Measurements from ENCODE around the gene HNRNPA3.

Gene HNRNPA3

DNA sequence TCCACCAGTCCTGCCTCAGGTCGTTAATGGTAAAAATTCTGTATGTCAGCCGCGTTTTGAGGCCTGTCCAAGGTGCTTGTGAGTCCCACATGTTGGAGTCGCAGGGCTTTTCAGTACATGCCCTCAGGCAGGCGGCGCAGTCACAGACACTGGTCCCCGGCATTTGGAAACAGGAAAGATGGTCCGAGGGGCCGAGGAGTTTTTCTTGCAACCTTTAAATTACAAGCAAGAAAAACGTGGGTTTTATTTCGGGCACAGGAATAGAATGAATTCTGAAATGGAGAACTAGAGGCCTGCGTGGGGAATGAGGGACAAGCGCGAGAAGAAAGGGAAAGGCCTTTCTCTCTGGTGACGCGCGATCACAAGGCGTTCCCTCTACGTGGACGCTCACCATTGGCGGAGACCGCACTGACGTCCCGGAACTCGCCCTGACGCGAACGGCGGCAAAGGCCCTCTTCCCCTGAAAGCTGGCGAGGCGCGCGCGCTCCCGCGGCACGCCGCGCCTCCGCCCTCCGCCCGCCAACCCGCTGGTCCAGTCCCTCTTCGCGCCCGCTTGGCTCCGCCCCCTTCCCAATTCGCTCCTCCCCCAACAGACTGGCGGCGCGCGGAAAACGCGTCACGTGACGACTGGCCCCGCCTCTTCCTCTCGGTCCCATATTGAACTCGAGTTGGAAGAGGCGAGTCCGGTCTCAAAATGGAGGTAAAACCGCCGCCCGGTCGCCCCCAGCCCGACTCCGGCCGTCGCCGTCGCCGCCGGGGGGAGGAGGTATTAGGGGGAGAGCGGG, at the start of gene HNRNPA3:
TSS of gene HNRNPA3 (plus strand) at position 689 of the 785 bp plus-strand sequence. CDS start at position 695, 6 bp downstream.
- TF ChIP-seq, protein P1, sequence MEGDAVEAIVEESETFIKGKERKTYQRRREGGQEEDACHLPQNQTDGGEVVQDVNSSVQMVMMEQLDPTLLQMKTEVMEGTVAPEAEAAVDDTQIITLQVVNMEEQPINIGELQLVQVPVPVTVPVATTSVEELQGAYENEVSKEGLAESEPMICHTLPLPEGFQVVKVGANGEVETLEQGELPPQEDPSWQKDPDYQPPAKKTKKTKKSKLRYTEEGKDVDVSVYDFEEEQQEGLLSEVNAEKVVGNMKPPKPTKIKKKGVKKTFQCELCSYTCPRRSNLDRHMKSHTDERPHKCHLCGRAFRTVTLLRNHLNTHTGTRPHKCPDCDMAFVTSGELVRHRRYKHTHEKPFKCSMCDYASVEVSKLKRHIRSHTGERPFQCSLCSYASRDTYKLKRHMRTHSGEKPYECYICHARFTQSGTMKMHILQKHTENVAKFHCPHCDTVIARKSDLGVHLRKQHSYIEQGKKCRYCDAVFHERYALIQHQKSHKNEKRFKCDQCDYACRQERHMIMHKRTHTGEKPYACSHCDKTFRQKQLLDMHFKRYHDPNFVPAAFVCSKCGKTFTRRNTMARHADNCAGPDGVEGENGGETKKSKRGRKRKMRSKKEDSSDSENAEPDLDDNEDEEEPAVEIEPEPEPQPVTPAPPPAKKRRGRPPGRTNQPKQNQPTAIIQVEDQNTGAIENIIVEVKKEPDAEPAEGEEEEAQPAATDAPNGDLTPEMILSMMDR (IDR thresholded peaks at IDR 0.05) = no peak
- H3K27ac Mint-ChIP-seq = peak within 1 kb of the TSS; percentile 100
- H3K4me3 Mint-ChIP-seq = peak within 1 kb of the TSS; percentile 93
- peak; percentile 100 for DNase-seq
- peaks cover 62% of the 10 kb centered on the region for H3K4me1 Mint-ChIP-seq
- H3K36me3 Mint-ChIP-seq (ENCODE audit: low read depth) = peaks cover 40% of the 10 kb centered on the region
- peaks cover 5% of the 10 kb centered on the region for H3K27me3 Mint-ChIP-seq (ENCODE audit: low read depth, poor library complexity)
- no peaks in the 10 kb centered on the region for H3K9me3 Mint-ChIP-seq

DNA sequence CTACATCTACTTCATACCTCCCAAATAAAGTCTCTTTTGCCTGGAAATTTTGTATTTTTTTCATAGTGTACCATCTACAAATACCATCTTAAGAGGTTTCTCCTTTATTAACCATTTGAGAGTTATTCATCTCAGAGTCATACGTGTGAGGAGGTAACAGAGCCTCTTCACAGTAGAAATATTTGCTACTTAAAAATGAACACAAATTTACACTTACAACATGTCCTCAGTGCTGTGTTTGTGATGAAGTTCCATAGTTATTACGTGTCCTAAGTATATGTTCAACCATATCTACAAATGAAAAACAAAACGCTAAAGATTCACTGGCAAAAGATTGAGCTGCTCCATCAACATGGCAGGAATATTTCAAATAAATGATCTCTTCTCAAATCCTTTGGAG, 48.5 kb upstream of the HNRNPA3 start:
- H3K4me3 Mint-ChIP-seq = no peak overlapping the region
- H3K27me3 Mint-ChIP-seq (ENCODE audit: low read depth, poor library complexity) = peaks cover 4% of the 10 kb centered on the region
- peaks cover 31% of the 10 kb centered on the region for H3K4me1 Mint-ChIP-seq
- H3K36me3 Mint-ChIP-seq (ENCODE audit: low read depth) = no peaks in the 10 kb centered on the region
- TF ChIP-seq, protein P1 (IDR thresholded peaks at IDR 0.05) = no peak
- no peak for DNase-seq
- no peaks in the 10 kb centered on the region for H3K9me3 Mint-ChIP-seq
- H3K27ac Mint-ChIP-seq = no peak overlapping the region

DNA sequence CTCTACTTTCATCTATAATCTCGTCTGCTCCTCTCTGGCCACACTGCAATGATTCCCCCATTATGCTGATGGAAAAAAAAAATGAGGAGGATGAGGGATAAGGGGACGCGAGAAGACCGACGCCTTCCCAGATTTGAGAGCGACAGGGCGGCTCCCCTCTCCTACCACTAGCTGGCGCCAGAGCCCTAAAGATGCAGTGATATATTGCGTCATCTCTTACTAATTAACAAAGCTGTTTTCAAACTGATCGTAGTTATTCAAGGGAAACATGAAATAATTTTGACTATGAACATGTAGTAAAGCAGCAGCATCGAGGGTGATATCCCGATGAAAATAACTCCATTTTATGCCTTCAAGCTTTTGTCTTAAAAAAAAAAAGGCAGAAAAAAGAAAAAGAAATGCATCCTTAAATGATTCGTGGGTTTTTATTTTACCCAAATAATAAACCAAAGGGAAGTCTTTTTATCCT, 48.0 kb upstream of the HNRNPA3 start:
- no peaks in the 10 kb centered on the region for H3K9me3 Mint-ChIP-seq

DNA sequence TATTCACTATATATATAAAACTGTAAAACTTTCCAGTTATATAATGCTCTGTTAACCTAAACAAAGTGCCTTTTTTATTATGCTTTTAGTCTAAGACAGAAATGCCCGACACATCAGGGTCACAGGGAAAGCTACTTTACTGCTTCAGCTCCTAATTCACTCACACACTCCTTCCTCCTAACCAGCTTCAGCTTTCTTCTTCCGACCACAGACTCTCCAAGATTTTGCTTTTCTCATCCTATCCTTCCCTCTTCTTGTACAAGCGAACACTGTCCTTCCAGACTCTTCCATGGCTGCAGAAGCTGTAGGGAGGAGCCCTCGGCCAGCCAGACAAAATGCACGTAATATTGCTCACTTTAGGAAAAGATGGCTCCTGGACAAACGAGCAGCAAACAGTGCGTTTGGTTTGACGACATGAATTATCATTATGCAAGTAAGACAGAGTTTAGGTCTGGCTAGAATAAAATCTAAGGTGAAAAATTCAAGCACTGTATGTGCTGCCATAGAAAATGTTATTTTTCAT, 47.5 kb upstream of the HNRNPA3 start:
- H3K36me3 Mint-ChIP-seq (ENCODE audit: low read depth) = no peaks in the 10 kb centered on the region
- TF ChIP-seq, protein P1 (IDR thresholded peaks at IDR 0.05) = no peak
- peaks cover 4% of the 10 kb centered on the region for H3K27me3 Mint-ChIP-seq (ENCODE audit: low read depth, poor library complexity)
- H3K4me3 Mint-ChIP-seq = no peak overlapping the region
- no peak for DNase-seq
- H3K9me3 Mint-ChIP-seq = no peaks in the 10 kb centered on the region
- no peak overlapping the region for H3K27ac Mint-ChIP-seq
- peaks cover 41% of the 10 kb centered on the region for H3K4me1 Mint-ChIP-seq

More for the DNA sequence above, 48.0 kb upstream of the HNRNPA3 start:
- DNase-seq = peak; percentile 83
- TF ChIP-seq, protein P1 (IDR thresholded peaks at IDR 0.05) = peak; percentile 100
- Mint-ChIP-seq H3K4me3 (no peak overlapping the region), H3K27ac (no peak overlapping the region), H3K27me3 (ENCODE audit: low read depth, poor library complexity) (peaks cover 4% of the 10 kb centered on the region), H3K4me1 (peaks cover 36% of the 10 kb centered on the region), H3K36me3 (ENCODE audit: low read depth) (no peaks in the 10 kb centered on the region)

DNA sequence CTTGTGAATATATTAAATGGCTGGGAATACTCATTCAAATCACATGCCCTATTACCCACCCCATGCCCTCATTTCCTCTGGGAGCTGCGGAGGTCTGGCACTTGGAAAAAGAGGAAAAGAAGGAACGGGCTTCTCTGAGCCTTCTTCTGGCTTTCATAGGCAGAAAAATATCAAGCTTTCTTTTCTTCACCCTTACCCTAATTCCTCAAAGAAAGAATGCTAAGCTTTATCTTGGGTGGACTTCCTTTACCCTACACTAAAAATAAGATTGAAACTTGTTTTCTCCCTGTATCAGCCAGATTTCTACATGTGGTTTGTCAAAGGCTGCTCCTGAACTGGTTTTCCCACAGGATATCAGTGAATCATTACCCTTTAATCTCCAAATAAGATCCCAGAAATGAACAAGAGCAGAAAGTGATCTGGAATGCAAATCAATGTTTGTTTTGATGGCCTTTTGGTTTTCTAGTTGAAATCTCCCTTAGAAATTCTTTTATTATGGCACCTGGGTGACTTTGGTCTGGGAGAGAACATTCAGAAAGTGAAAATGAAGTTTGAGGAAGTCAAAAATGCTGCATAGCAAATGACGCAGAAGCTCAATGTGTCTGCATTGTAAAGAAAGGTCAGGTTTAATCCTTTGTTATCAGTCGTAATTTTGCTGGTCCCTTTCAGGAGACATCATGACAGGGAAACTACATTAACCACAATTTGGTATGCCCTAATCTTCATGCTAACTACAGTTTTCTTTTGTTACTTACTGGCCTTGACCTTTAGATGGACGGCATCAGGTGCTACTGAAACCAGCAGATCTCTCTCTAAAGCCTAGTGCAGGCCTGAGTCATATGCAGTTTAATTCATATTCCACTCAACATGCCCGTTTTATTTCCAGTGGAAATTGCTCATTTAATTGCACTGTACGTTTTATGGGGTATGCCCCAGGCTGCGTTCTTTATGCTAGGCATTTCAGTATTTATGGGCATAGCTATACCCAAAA, 46.6 kb upstream of the HNRNPA3 start:
- no peak overlapping the region for H3K4me3 Mint-ChIP-seq
- H3K36me3 Mint-ChIP-seq (ENCODE audit: low read depth) = no peaks in the 10 kb centered on the region
- no peak for DNase-seq
- H3K4me1 Mint-ChIP-seq = peaks cover 50% of the 10 kb centered on the region
- H3K27me3 Mint-ChIP-seq (ENCODE audit: low read depth, poor library complexity) = peaks cover 4% of the 10 kb centered on the region
- no peaks in the 10 kb centered on the region for H3K9me3 Mint-ChIP-seq
- TF ChIP-seq, protein P1 (IDR thresholded peaks at IDR 0.05) = no peak
- peak overlapping the region; percentile 68 for H3K27ac Mint-ChIP-seq

Measured in nephron progenitor cell (in vitro differentiated cells).